HEK293T (cell line): ENCODE measurements around the gene MRPL21.

Source experiments
- CTCF ChIA-PET: fragments of 350-600 bp; formaldehyde crosslinking; extraction: SDS; loops from one replicate; lab custom pipeline; 2021; ENCODE audit warnings: antibody characterized with exemption, inconsistent platforms; lab: Yijun Ruan, JAX
- POLR2A ChIA-PET: fragments of 350-600 bp; formaldehyde crosslinking; extraction: SDS; loops from one replicate; lab custom pipeline; 2020; ENCODE audit warnings: antibody characterized with exemption, inconsistent platforms; lab: Yijun Ruan, JAX
- DNase-seq: peaks from one replicate; pipeline ENCODE4 v3.0.0; 2012; ENCODE audit warnings: mixed read lengths; ENCODE audit errors: extremely low spot score
- FOXK2 ChIP-seq: fragments of 450-650 bp; IDR thresholded peaks from 2 replicates; pipeline ENCODE4 v1.6.1; 2016; ENCODE audit warnings: mild to moderate bottlenecking
- FOXM1 ChIP-seq: fragments of 450-650 bp; IDR thresholded peaks from 2 replicates; pipeline ENCODE4 v1.6.1; 2017; ENCODE audit warnings: mild to moderate bottlenecking, borderline replicate concordance
- L3MBTL2 ChIP-seq: fragments of 450-650 bp; conservative IDR thresholded peaks from 2 replicates; pipeline ENCODE4 v1.6.1; 2016; ENCODE audit warnings: mild to moderate bottlenecking
- LEF1 ChIP-seq: fragments of 450-650 bp; IDR thresholded peaks from 2 replicates; pipeline ENCODE4 v1.6.1; 2017; ENCODE audit warnings: mild to moderate bottlenecking, borderline replicate concordance
- SP1 ChIP-seq: fragments of 450-650 bp; IDR thresholded peaks from 2 replicates; pipeline ENCODE4 v1.6.1; 2017
- ZNF384 ChIP-seq: fragments of 450-650 bp; IDR thresholded peaks from 2 replicates; pipeline ENCODE4 v1.6.1; 2016

Gene MRPL21

DNA sequence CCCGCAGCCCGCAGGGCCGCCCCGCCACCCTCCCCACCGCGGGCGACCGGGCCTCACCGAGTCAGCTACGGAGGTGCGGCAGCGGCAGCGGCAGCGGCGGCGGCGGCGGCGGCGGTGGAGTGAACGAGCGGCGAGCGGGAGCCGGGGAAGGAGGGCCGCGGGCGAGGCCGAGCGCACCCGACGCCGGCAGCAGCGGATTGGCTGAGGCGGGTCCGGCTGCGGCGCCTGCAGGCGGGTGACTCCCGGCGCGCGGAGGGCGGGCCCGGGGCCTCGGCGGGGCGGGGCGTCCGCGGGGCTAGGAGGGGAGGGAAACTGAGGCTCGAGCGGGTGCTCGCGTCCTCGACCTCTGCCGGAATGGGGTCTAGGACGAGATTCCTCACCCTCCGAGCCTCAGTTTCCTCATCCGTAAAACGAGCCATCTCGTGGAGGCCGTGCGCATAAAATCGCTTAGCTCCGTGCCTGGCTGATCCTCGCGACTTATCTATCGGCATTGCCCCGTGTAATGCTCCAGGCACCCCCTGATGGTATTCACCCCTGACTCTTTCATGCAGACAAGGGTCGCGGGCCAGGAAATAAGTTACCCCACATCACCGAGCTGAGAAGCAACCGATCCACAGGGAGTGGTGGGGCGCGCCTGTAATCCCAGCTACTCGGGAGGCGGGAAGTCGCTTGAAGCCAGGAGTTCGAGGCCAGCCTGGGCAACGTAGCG is 61.8 kb downstream of the MRPL21 start, which contains the start of gene CPT1A:
Gene CPT1A (minus strand): TSS at position 199 of the 709 bp plus-strand sequence. CDS start 26,442 bp downstream, outside the sequence.
- POLR2A ChIA-PET = no interaction called here
- CTCF ChIA-PET = no interaction called here
- TF ChIP-seq FOXK2 (no peak), ZNF384 (no peak), L3MBTL2 (peak; percentile 55), LEF1 (no peak), SP1 (no peak), FOXM1 (no peak)
- peak; percentile 84 for DNase-seq
